Epithelial cell of proximal tubule (primary cell): Measurements from ENCODE around the gene WDR82. TPM values are rescaled to one million over a fixed set of nuclear protein-coding genes. Genes with fewer than 3 reads are reported as not detected.
"Not testable (repeated sequence)": the region's sequence is repeated elsewhere in the genome, so short reads cannot be mapped to it uniquely, and the experiment has no call there.

Source experiments
- DNase-seq: peaks from one replicate; pipeline ENCODE4 v3.0.0-alpha.2; 2011; ENCODE audit warnings: low read depth
- H3K4me3 ChIP-seq: 2 replicates; pipeline ENCODE4 v1.5.1; 2011; ENCODE audit warnings: low read depth, mild to moderate bottlenecking, low read length
- total RNA-seq: library from RNA; depleted of rRNA; stranded (reverse); fragments of >200 nt; gene quantifications from 2 replicates; pipeline ENCODE4 v1.2.3, GENCODE V29; 2015
- TF ChIP-seq, protein P1 (sequence below): conservative IDR thresholded peaks from 2 replicates; pipeline ENCODE4 v1.5.1; 2012; ENCODE audit warnings: low read depth, mild to moderate bottlenecking, low read length

The WDR82 gene
- total RNA-seq, 1 donor from 2014 or later: 38.4 TPM

GRCh38 chr3:52277071-52277964 lies 1.1 kb downstream of the WDR82 start:
- TF ChIP-seq, protein P1, sequence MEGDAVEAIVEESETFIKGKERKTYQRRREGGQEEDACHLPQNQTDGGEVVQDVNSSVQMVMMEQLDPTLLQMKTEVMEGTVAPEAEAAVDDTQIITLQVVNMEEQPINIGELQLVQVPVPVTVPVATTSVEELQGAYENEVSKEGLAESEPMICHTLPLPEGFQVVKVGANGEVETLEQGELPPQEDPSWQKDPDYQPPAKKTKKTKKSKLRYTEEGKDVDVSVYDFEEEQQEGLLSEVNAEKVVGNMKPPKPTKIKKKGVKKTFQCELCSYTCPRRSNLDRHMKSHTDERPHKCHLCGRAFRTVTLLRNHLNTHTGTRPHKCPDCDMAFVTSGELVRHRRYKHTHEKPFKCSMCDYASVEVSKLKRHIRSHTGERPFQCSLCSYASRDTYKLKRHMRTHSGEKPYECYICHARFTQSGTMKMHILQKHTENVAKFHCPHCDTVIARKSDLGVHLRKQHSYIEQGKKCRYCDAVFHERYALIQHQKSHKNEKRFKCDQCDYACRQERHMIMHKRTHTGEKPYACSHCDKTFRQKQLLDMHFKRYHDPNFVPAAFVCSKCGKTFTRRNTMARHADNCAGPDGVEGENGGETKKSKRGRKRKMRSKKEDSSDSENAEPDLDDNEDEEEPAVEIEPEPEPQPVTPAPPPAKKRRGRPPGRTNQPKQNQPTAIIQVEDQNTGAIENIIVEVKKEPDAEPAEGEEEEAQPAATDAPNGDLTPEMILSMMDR: no peak
- peak overlapping the region; percentile 93 for H3K4me3 ChIP-seq
- DNase-seq: no peak

- not testable (repeated sequence) for H3K4me3 ChIP-seq, DNase-seq
Observed at GRCh38 chr3:52274781-52275180, 3.7 kb downstream of the WDR82 start.

GRCh38 chr3:52272831-52273230 lies 5.6 kb downstream of the WDR82 start:
- no peak overlapping the region for H3K4me3 ChIP-seq
- TF ChIP-seq, protein P1: no peak
- DNase-seq: no peak

GRCh38 chr3:52272172-52272571 lies 6.3 kb downstream of the WDR82 start:
- not testable (repeated sequence) for DNase-seq, H3K4me3 ChIP-seq

GRCh38 chr3:52270252-52270754 lies 8.1 kb downstream of the WDR82 start:
- TF ChIP-seq, protein P1: no peak
- DNase-seq: no peak
- H3K4me3 ChIP-seq: no peak overlapping the region

DNA sequence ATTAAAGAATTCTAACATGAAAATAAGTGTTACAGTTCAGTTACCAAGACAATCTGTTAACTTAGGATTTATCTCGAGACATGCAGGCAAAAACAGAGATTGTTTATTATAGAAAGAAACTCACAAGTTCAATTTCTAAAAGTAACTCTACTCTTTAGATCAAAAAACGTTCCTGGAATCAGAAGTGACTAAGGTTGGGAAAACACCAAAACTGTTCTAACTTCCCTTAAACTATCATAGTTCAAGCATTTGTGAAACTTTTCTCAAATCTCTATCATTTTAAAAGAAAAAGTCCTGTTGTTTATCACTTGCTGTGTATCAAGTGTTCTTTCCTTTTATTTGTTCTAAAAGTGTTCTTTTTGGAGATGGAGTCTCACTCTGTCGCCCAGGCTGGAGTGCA lies 8.7 kb downstream of the WDR82 start:
- H3K4me3 ChIP-seq: no peak overlapping the region
- no peak for DNase-seq
- TF ChIP-seq, protein P1: no peak

- DNase-seq: no peak
- TF ChIP-seq, protein P1: no peak
Observed at GRCh38 chr3:52268036-52268435, 10.4 kb downstream of the WDR82 start.

GRCh38 chr3:52265387-52265786 lies 13.1 kb downstream of the WDR82 start:
- TF ChIP-seq, protein P1: no peak
- no peak for DNase-seq

More at GRCh38 chr3:52268036-52268435, 10.4 kb downstream of the WDR82 start:
- H3K4me3 ChIP-seq: no peak overlapping the region

More at GRCh38 chr3:52265387-52265786, 13.1 kb downstream of the WDR82 start:
- no peak overlapping the region for H3K4me3 ChIP-seq
